WI38 (cell line): ENCODE results near the gene GABPB2.

Experiments used
- H3K4me3 ChIP-seq: 2 replicates; pipeline ENCODE4 v1.5.1; 2011; ENCODE audit warnings: low read depth, mild to moderate bottlenecking, control low read depth, low read length
- TF ChIP-seq, protein P1 (sequence below): IDR thresholded peaks from 2 replicates; pipeline ENCODE4 v1.5.1; 2012; ENCODE audit warnings: low read depth, mild to moderate bottlenecking, control low read depth, low read length

The GABPB2 gene

DNA sequence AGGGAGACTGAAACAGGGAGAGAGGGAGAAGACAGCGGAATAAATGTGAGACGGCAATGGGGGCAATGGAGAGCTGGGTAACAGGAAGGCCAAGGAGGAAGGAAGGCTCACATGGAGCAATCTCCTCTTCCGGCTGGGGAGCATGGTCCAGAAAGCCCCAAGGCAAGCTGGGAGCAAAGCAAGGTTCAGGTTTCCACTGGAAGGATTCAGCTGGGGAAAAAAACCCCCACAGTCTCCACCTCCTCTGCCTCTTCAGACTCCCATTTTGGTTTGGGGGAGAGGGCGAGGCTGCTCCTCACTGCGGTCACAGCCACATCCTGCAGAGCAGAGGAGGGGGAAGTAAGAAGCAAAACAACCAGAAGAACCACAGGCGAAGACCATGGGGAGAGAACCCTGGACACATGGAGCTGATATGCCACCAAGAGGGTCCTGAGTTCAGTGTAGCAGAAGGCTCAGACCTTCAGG is 86.5 kb downstream of the GABPB2 start:
- TF ChIP-seq, protein P1, sequence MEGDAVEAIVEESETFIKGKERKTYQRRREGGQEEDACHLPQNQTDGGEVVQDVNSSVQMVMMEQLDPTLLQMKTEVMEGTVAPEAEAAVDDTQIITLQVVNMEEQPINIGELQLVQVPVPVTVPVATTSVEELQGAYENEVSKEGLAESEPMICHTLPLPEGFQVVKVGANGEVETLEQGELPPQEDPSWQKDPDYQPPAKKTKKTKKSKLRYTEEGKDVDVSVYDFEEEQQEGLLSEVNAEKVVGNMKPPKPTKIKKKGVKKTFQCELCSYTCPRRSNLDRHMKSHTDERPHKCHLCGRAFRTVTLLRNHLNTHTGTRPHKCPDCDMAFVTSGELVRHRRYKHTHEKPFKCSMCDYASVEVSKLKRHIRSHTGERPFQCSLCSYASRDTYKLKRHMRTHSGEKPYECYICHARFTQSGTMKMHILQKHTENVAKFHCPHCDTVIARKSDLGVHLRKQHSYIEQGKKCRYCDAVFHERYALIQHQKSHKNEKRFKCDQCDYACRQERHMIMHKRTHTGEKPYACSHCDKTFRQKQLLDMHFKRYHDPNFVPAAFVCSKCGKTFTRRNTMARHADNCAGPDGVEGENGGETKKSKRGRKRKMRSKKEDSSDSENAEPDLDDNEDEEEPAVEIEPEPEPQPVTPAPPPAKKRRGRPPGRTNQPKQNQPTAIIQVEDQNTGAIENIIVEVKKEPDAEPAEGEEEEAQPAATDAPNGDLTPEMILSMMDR: no peak
- H3K4me3 ChIP-seq: no peak overlapping the region

DNA sequence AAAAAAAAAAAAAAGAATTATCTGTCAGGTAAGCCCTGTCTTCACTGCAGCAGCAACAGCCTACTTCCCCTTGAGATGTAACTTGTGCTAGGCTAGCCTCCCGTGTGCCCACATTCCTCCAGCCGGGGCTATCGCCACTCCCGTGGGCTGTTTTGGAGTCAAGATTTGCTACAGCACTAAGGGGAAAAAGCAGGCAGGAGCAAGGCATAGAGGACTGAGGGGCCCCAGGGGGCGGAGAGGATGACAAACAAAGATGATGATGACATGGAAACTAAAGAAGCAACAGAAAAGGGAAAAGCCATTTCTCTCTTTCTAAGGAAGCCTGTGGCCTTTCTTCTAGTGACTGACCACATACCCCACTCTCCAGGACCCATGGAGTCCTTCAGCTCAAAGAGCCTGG is 87.8 kb downstream of the GABPB2 start:
- no peak overlapping the region for H3K4me3 ChIP-seq
- TF ChIP-seq, protein P1: no peak

DNA sequence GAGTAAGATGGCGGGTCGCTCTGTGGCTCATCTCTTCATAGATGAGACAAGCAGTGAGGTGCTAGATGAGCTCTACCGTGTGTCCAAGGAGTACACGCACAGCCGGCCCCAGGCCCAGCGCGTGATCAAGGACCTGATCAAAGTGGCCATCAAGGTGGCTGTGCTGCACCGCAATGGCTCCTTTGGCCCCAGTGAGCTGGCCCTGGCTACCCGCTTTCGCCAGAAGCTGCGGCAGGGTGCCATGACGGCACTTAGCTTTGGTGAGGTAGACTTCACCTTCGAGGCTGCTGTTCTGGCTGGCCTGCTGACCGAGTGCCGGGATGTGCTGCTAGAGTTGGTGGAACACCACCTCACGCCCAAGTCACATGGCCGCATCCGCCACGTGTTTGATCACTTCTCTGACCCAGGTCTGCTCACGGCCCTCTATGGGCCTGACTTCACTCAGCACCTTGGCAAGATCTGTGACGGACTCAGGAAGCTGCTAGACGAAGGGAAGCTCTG is 88.2 kb downstream of the GABPB2 start:
- no peak overlapping the region for H3K4me3 ChIP-seq
- TF ChIP-seq, protein P1: no peak

DNA sequence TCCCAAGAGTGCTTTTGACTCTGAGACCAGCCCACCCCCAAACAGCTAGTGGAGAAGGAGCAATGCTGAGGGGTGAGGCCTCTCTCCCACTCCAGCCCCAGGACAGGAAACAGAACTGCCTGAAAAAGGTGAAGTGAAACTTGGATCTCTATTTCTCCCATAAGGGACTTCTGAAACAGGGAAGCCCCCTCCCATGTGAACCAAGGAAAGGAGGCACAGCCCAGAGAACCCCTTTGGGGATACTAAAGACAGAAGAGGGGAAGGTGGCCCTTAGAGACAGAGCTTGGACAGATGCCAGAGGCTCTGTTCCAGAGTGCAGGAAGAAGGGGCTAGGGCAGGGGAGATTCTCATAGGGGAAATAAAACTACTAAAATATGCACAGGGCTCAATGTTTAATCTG is 88.8 kb downstream of the GABPB2 start:
- TF ChIP-seq, protein P1: no peak
- H3K4me3 ChIP-seq: no peak overlapping the region

DNA sequence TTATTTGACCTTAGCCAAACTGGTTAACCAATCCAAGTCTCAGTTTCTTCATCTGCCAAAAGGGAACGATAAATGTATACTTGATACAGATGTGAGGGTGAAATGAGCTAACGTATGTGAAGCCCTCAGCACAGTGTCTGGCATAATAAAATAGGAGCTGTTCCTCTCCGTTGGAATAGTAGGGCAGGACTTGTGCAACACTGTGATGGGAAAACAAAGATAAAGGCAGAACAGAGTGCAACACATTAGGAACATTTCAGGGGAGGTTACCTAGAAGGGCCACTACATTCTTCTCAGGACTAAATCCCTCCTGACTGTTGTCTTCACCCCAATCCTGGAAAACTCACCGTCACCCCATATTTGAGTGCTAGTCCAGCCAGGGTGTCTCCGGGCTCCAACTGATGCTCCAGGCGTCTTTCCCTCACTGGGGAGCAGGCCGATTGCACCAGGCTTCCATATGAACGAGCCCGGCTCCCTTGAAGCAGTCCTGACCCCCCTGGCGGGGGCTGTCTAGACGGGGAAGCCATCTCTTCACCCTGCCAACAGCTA is 94.2 kb downstream of the GABPB2 start:
- H3K4me3 ChIP-seq: peak overlapping the region; percentile 99
- TF ChIP-seq, protein P1: no peak

DNA sequence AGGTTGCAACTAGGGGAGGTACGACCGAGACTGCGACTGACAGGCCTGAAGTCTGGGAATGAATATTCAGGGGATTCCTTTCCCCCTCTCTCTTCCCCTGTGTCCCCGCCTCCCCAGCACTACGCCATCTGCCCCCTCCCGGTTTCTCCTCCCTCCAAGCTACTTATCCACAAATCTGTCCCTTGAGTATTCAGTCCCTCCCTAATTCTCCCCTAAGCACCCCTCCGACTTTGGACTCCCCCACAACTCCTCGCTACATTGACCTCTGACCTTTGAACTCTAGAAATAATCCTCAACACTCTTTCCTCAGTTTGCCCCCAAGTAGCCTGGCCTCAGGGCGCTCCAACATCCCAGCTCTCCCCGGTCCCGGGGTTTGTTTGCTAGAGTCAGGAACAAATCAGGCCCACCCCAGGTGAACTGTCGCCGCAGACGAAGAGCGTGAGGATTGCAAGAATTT is 94.7 kb downstream of the GABPB2 start:
- peak overlapping the region; percentile 99 for H3K4me3 ChIP-seq
- TF ChIP-seq, protein P1: no peak

DNA sequence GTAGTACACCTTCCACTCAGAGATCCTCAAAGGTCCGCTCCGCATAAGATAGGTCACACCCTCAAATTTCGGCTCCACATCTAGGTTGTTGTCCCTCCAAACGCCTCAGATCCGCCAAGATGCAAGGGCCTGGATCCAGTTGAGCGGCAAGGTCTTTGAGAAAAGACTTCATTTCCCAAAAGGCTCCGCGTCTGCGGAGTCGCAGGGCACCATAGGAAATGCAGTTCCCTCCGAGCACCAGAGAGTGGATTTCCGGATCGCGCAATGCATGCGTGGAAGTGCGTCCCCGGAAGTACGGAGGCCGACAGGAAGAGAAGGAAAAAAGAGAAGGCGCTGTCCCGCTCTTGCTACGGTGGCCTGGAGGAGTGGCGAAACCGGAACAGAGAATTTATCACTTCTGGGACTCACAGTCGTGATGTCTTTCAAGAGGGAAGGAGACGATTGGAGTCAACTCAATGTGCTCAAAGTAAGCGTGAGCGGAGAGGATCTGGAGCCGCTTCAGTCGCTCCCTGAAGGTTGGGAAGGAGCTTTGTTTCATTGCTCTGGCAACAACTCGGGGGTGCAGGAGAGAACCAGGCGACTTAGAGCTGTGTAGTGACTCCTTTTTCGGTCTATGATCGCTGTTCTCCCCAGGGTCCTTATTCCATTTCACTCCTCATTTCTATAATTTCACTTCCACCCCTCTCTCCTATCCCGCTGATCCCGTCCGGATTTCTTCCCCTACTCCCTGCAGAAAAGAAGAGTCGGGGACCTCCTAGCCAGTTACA is 95.4 kb downstream of the GABPB2 start, which contains the start of the genes LYSMD1 and SCNM1:
TSS of gene LYSMD1 (minus strand) at position 165 of the 767 bp plus-strand sequence. CDS start 644 bp downstream, outside the sequence.
TSS of gene SCNM1 (plus strand) at position 407 of the 767 bp plus-strand sequence. CDS start at position 416, 9 bp downstream.
- peak within 1 kb of the TSS; percentile 99 for H3K4me3 ChIP-seq

More for the DNA sequence above, 95.4 kb downstream of the GABPB2 start, which contains the start of the genes LYSMD1 and SCNM1:
- TF ChIP-seq, protein P1: no peak
